ENCODE results near the gene DCST2. TPM values are rescaled to one million over a fixed set of nuclear protein-coding genes. Genes with fewer than 3 reads are reported as not detected.
A peak's percentile ranks its signal among the peaks of the same experiment; 100 is the strongest.

DCST2 gene
- total and polyA plus RNA-seq, 9 of the 15 experiments (the other 6 are each of a cell fraction or from before 2014, with no cell fraction given), result 0.09 to 0.49 (median 0.11) TPM; not detected in 3

DNA sequence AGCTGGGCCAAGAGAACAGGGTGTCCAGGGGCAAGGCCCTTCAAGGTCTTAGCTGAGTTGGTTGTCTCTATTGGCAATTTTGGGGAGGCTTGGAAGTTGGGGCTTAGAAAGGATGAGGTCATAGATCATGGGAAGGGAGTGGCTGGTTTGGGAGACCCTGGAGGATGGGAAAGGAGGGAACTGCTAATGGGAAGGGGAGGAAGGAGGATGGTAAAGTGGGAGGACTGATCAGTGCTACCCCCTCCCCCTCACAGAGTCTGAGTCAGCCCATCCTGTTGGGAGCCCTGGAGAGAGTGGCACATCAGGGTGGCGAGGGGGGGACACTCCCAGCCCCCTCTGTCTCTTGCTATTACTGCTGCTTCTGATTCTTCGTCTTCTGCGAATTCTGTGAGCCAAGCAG lies 35.0 kb upstream of the DCST2 start:
- Histone ChIP-seq H3K4me2 (ENCODE audit: insufficient read depth, low read length) (no peak overlapping the region), H3K9ac (ENCODE audit: insufficient read depth in 1 of 2, low read depth in 2 of 2, low read length in 2 of 2) (0 out of 4 replicates have a peak overlapping the region, but pooled peaks of 1 of the 2 experiments have one; percentile 39), H3K36me3 (ENCODE audit: control insufficient read depth, insufficient read depth, low read length) (peaks cover 15% of the 10 kb centered on the region; the same call in 1 of the 3 replicates), H3K79me2 (ENCODE audit: control insufficient read depth, insufficient read depth, low read length) (peaks cover 9% of the 10 kb centered on the region; the same call in 2 of the 3 replicates), H3K27ac (ENCODE audit: extremely low read depth, low read depth, low read length) (no peak overlapping the region), H4K20me1 (replicated peaks; ENCODE audit: control insufficient read depth, insufficient read depth, low read length) (no peaks in the 10 kb centered on the region), H2AFZ (ENCODE audit: low read depth, low read length) (no peak overlapping the region), H3K4me1 (replicated peaks in 1 of 2; ENCODE audit: control insufficient read depth in 2 of 2, insufficient read depth in 2 of 2, low read length in 2 of 2) (peaks cover 32 to 62% of the 10 kb centered on the region in 2 experiments), H3K27me3 (ENCODE audit: control insufficient read depth in 2 of 2, insufficient read depth in 2 of 2, low read length in 2 of 2) (no peaks in the 10 kb centered on the region), H3K9me3 (replicated peaks; ENCODE audit: control insufficient read depth, insufficient read depth, low read depth, low read length) (no peaks in the 10 kb centered on the region), H3K9me1 (ENCODE audit: control insufficient read depth, insufficient read depth, low read length) (no peaks in the 10 kb centered on the region), H3K4me3 (no peak overlapping the region)
- TF ChIP-seq ETS2 (tag; IDR thresholded peaks at IDR 0.05; ENCODE audit: borderline replicate concordance, poor library complexity, severe bottlenecking) (no peak), RFX7 (CRISPR knock-in tag; IDR thresholded peaks at IDR 0.05) (no peak), KAT2B (IDR thresholded peaks at IDR 0.05; ENCODE audit: low read depth, low read length) (no peak), BCL6 (CRISPR knock-in tag; IDR thresholded peaks at IDR 0.05) (no peak), PTRF (tag; IDR thresholded peaks at IDR 0.05) (no peak), MCM3 (IDR thresholded peaks at IDR 0.05) (no peak), SRSF9 (IDR thresholded peaks at IDR 0.05; ENCODE audit: borderline replicate concordance, low read depth, low read length) (no peak), NONO (IDR thresholded peaks at IDR 0.05; ENCODE audit: low read depth in 2 of 2, low read length in 1 of 2) (no peak), ZNF311 (CRISPR knock-in tag; IDR thresholded peaks at IDR 0.05) (no peak), NR2C1 (IDR thresholded peaks at IDR 0.05) (no peak), NR2C1 (tag; IDR thresholded peaks at IDR 0.05) (no peak), MEF2A (IDR thresholded peaks at IDR 0.05; ENCODE audit: control insufficient read depth, low read depth, low read length) (no peak), SRSF1 (IDR thresholded peaks at IDR 0.05; ENCODE audit: low read depth, low read length) (no peak), KLF10 (CRISPR knock-in tag; IDR thresholded peaks at IDR 0.05) (no peak), IFI16 (CRISPR knock-in tag; IDR thresholded peaks at IDR 0.05) (no peak), MAFK (IDR thresholded peaks at IDR 0.05; ENCODE audit: low read length) (no peak)
- TF ChIP-seq, protein P1, sequence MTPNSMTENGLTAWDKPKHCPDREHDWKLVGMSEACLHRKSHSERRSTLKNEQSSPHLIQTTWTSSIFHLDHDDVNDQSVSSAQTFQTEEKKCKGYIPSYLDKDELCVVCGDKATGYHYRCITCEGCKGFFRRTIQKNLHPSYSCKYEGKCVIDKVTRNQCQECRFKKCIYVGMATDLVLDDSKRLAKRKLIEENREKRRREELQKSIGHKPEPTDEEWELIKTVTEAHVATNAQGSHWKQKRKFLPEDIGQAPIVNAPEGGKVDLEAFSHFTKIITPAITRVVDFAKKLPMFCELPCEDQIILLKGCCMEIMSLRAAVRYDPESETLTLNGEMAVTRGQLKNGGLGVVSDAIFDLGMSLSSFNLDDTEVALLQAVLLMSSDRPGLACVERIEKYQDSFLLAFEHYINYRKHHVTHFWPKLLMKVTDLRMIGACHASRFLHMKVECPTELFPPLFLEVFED (CRISPR knock-in tag; conservative IDR thresholded peaks at IDR 0.05), result no peak
- TF ChIP-seq, protein P2, sequence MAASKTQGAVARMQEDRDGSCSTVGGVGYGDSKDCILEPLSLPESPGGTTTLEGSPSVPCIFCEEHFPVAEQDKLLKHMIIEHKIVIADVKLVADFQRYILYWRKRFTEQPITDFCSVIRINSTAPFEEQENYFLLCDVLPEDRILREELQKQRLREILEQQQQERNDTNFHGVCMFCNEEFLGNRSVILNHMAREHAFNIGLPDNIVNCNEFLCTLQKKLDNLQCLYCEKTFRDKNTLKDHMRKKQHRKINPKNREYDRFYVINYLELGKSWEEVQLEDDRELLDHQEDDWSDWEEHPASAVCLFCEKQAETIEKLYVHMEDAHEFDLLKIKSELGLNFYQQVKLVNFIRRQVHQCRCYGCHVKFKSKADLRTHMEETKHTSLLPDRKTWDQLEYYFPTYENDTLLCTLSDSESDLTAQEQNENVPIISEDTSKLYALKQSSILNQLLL (CRISPR knock-in tag; IDR thresholded peaks at IDR 0.05; ENCODE audit: borderline replicate concordance), result no peak
- POLR2A ChIA-PET, result no interaction called here
- no TSS peak for BruUV-seq (replicated peaks)
- whole genome bisulfite sequencing (ENCODE audit: insufficient coverage, low coverage, missing lambda C conversion rate), result 91% methylated on average over 3 of the region's 3 CpGs
- ATAC-seq (no peak), FAIRE-seq (no peak), DNase-seq (ENCODE audit: extremely low read depth in 1 of 4, low spot score in 3 of 4) (no peak)
- intact Hi-C loops (cut with micrococcal nuclease) (no loop called here), in situ Hi-C loops (cut with MboI) (no loop called here)
- CTCF ChIA-PET (ENCODE audit: low intra/inter-chr PET ratio), result no interaction called here

Data from K562 (cell line).